Raji (cell line): Measurements from ENCODE around the gene DYNLT1.

Experiments
- POLR2A ChIP-seq: IDR thresholded peaks from 2 replicates; pipeline ENCODE4 v1.6.1; 2011; ENCODE audit warnings: low read depth, low read length, control low read depth; ENCODE audit not compliant: insufficient read depth

The DYNLT1 gene

GRCh38 chr6:158666628-158667359 lies 22.3 kb upstream of the DYNLT1 start:
- no peak for TF ChIP-seq POLR2A

DNA sequence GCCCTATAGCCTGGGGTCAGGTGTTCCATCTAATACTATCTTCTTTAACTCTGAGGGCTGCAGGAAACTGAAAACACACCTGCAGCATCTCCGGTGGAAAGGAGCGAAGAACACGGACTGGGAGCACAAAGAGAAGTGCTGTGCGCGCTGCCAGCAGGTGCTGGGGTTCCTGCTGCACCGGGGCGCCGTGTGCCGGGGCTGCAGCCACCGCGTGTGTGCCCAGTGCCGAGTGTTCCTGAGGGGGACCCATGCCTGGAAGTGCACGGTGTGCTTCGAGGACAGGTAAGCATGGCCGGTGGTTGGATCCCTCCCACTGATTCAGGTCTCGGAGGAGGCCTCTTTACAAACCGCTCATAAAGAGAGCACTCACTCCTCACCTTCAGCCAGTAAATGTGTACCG lies 20.8 kb upstream of the DYNLT1 start:
- no peak for TF ChIP-seq POLR2A

GRCh38 chr6:158663625-158664165 lies 19.2 kb upstream of the DYNLT1 start:
- no peak for TF ChIP-seq POLR2A

- TF ChIP-seq POLR2A, result no peak
These were observed 18.5 kb upstream of the DYNLT1 start for GRCh38 chr6:158662954-158663624.

GRCh38 chr6:158662607-158662953 lies 18.0 kb upstream of the DYNLT1 start:
- no peak for TF ChIP-seq POLR2A

DNA sequence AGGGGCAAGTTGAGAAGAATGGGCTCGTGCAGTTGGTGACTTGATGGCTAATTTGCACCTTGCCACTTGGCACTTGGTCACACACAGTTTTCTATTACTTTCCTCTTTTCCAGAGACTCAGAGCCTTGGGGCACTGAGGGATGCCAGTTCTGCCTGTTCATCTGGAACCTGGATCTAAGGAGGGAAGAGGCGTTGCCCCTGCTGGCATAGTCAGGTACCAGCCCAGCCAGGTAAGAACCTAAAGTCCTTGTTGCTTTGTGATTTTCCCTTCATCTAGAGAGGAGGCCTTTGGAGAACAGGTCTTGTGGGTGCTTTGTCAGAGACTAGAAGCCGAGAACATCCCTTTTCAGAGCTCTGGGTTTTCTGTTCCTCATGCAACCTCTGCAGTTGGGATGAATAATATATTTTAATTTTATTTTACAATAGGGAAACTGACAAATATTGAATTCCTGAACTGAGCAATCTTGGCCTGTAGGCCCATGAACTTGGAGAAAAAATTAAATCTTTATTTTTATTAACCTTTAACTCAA lies 16.7 kb upstream of the DYNLT1 start:
- TF ChIP-seq POLR2A, result no peak

DNA sequence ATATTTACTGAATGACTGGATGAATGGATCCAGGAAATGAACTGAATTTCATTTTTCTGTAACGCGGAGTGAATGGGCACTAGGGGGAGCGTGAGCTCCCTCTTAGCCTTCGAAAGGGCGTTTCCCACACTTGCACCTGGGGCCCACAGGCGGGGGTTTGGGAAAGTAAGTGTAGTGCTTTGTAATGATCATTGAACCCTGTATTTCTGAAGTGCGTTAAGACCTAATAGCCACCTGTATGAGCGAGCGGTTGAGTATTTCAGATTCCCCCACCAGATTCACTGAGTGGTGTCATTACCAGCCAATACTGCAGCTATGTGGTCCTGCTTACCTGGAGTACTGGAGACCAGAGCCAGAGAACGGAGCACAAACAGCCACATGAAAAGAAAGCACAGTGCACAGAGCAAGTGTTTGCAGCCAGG lies 15.8 kb upstream of the DYNLT1 start:
- no peak for TF ChIP-seq POLR2A

DNA sequence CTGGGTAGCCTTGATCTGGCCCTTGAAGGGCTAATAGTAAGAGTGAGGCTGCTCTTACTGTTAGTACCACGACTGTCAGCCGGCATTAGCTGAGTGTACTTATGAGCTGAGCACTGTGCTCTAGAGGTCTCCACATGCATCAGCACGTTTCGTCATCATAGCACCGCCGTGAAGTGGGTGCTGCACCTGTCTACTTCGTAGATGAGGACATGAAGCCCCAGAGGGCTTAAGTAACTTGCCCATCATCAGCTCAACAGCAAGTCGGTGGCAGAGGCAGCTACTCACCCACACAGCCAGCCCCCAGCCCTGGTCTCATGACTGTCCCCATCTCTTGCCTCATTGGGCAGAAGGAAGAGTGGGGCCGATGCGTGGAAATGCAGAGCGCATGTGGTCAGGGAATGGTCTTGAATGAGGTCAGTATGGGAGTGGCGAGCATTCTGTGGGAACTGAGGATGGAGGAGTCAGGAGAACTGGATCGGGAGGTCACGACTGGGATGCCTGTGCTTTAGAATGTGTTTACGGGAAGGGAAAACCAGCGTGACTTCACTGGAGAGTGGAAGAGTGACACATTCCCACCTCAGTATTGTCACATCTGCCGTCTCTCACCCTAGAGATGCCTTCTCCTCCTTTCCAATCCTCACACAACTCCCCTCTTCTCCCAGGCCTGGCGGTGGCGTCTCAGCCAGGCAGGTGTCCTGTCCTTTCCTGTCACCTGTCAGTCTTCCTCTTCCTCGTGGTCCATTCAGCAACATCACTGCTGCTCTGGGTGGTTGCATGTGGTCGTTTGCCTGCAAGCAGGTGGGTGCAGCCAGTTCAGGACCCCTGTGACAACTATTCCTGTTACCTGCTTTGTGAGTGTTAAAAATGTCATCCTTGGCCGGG lies 11.3 kb upstream of the DYNLT1 start:
- TF ChIP-seq POLR2A, result no peak

DNA sequence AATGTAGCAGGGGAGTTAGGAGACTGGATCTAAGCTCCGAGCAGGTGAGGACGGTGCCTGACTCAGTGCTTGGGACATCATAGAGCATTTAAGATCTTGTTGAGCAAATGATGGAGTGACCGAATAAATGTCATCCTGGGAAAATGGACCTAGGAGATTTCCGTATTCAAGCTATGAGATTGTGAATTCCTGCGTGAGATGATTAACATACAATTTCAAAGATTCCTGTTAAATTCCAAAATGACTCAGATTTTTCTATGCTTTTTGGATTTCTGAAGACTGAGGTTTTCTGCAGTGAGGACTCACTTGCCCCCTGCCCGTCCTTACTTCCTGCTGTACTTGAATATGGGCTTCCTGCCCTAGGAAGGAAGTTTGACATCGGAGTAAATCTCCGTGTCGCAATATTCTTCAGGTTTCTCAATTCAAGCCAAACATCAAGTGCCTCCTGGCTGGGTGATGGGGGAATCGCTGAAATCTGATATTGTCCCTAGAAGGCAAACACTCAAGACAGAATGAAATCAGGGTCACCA lies 10.5 kb upstream of the DYNLT1 start:
- TF ChIP-seq POLR2A, result no peak

DNA sequence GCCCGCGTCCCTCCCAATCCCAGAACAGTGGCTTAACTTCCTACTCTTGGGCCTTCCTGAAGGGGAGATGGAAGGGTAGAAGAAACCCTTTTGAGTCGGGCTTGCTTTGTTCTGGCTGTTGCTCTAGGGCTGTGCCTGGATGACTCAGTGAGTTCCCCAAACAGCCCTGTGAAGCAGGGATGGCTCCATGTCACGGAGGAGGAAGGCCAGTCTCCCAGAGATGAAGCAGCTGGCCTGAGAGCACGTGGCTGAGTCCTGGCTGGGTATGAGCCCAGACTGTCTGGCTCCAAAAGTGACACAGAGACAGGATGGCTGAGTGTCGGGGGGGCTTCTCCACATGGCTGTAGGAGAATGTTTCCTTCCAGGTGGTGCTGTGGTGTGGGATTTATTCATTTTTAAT lies 10.0 kb upstream of the DYNLT1 start:
- no peak for TF ChIP-seq POLR2A

DNA sequence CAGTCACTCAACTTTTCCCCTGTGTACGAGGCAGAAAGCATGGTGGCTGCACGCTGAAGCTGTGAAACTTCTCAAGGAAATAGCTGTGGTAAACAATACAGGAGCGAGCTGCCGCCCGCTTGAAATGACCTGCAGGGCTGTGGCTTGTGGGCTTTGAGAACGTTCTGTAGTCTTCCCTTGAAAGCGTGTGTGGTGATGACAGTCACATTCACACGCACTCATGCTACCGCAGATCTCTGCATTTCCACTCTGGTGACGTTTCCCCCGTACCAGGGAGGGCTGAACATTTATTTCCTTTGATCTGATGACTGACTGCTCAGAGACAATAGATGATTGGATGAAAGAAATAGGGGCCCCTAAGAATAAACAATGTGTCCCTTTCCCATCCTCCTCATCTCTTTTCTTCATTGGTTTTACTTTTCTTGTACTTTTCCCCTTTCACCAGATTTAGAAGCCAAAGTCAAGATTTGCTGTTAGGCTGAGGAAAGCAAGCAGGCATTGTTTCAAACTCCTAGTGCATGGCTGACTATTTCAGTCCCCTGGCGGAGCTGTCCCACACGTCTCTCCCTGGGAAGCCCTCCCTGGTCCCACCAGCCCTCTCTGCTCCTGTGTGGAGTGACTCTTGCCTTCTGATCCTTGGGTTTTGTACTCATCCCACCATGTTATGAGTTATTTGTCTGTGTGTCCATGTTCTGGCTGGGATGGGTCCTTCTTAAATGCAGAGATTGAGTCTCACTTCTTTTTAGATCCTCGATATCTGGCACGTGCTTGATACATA lies 9.2 kb upstream of the DYNLT1 start:
- TF ChIP-seq POLR2A, result no peak

DNA sequence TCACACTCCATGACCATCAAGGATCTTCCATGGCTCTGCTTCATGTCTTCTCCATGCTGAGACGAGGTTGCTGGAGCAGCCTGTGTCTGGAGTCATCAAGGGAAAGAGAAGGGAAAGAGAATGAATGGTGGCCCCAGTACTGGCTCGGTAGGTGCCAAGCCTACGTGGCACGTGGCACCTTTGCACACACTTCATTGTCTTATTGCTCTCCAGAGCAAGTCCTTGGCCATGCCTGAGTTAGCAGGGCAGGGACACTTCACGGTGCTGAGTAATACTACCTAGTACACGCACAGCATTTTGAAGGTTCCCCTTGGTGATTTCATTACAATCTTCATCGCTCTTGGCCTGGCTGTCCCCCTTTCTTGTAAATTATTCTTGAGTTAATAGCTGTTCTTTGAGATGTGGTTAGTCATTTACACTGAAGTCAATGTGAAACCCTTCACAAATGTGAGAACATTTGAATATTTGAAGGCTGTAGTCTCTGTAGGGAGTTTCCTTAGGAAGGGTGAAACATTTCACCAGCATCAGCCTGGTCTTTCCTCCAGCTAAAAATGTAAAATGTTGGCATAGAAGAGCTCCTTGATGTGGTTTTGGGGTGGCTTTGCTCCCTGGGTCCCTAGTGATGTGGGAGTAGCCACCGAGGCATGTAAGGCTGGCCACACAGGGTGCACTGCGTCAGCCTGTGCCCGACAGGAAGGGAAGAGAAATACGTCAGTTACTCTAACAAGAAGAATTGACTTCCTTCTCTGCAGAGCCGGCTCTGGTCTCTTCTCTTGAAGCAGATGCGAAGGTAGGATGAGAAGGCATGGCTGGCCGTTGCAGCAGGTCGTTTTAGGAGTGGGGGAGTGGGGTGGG lies 5.0 kb upstream of the DYNLT1 start, which contains the start of gene SYTL3:
Gene SYTL3 (plus strand): TSS at position 766 of the 855 bp plus-strand sequence. CDS start 13,215 bp downstream, outside the sequence.
- TF ChIP-seq POLR2A, result no peak

- TF ChIP-seq POLR2A, result no peak
These were observed 4.2 kb upstream of the DYNLT1 start for GRCh38 chr6:158648682-158649131.
